GM10266 (cell line): ENCODE results near the gene DNAJC1.

ENCODE experiments used
- DNase-seq: peaks from one replicate; pipeline ENCODE4 v3.0.0; 2012; ENCODE audit errors: extremely low spot score
- CTCF ChIP-seq: IDR thresholded peaks from 2 replicates; pipeline ENCODE4 v1.5.1; 2012; ENCODE audit warnings: mild to moderate bottlenecking, low read depth; ENCODE audit not compliant: control insufficient read depth, insufficient read depth; ENCODE audit errors: missing control alignments

The DNAJC1 gene

GRCh38 chr10:21764466-21765189 lies 238.9 kb downstream of the DNAJC1 start:
- TF ChIP-seq CTCF, result no peak
- DNase-seq, result no peak

GRCh38 chr10:21760332-21760731 lies 243.2 kb downstream of the DNAJC1 start:
- no peak for DNase-seq
- TF ChIP-seq CTCF, result no peak

- TF ChIP-seq CTCF, result no peak
- no peak for DNase-seq
Observed at GRCh38 chr10:21759232-21759631, 244.3 kb downstream of the DNAJC1 start.

- no peak for DNase-seq
- no peak for TF ChIP-seq CTCF
Observed at GRCh38 chr10:21758696-21759095, 244.8 kb downstream of the DNAJC1 start.

- DNase-seq, result no peak
- no peak for TF ChIP-seq CTCF
Observed at GRCh38 chr10:21758239-21758638, 245.3 kb downstream of the DNAJC1 start.

GRCh38 chr10:21757185-21757901 lies 246.2 kb downstream of the DNAJC1 start:
- no peak for TF ChIP-seq CTCF
- DNase-seq, result no peak

GRCh38 chr10:21756707-21757106 lies 246.8 kb downstream of the DNAJC1 start:
- no peak for TF ChIP-seq CTCF

More at GRCh38 chr10:21756707-21757106, 246.8 kb downstream of the DNAJC1 start:
- DNase-seq, result no peak
